Amniotic stem cell (primary cell): ENCODE data around the gene ZNF581.

Source experiments
- DNase-seq: peaks from one replicate; lab custom pipeline; 2025; lab: John Stamatoyannopoulos, UW

Gene ZNF581

DNA sequence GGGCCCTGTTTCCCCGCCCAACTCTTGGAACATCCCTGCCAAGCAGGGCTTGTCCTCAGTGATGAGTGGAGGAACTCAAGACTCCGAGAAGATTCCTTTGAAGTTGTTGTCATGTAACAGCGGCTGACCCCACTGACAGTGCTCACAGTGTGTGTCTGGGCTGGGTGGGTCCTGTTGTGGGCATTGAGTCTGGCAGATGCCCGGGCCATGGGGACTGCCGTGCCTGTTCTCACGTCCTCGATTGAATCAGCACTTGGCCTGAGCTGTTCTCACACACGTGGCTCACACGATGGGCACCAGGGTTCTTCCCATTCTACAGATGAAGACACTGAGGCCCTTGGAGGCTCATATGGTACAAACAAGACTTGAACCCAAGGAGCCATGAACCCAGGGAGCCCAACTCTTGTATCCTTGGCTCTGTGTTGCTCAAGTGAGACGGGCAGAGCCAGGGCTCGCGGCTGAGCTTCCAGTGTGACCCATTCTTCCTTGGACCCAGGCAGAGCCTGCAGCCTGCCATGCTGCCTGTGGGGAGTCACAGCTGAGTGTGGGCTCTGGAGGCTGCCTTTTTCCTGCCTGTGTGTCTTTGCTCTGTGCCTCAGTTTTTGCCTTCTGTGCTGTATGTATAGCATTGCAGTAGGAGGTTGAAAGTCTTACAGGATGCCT, 23.0 kb downstream of the ZNF581 start:
- no peak for DNase-seq

DNA sequence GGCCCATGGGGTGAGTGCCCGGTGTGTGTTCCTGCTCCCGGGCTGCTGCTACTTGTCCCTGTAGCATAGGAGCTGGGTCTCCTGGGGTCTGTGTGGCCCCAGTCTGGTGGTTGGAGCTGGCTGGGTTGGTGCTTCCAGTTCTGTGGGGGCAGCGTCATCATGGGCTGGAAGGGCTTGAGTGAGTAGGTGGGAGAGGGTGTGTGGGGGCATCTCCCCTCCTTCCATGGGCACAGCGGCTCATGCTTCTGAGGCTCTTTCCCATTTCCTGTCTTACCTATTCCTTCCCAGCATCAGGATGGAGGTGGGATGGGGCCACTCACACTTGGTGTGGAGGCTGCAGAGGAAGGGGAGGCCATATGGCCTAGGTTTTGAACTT, 23.5 kb downstream of the ZNF581 start:
- no peak for DNase-seq

DNA sequence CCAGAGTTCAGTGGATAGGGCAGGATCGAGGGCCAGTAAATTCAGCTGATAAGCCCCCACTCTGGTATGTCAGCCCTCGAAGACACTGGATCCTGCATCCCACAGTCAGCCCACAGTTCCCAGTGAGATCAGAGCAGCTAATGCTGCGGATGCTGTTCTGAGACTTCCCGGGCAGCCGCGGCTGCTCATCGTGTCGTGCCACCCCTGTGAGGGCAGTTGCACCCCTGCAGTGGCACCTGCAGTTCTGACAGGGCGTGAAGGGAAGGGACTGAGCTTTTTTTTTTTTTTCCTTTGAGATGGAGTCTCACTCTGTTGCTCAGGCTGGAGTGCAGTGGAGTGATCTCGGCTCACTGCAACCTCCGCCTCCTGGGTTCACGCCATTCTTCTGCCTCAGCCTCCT, 24.1 kb downstream of the ZNF581 start:
- DNase-seq = no peak

DNA sequence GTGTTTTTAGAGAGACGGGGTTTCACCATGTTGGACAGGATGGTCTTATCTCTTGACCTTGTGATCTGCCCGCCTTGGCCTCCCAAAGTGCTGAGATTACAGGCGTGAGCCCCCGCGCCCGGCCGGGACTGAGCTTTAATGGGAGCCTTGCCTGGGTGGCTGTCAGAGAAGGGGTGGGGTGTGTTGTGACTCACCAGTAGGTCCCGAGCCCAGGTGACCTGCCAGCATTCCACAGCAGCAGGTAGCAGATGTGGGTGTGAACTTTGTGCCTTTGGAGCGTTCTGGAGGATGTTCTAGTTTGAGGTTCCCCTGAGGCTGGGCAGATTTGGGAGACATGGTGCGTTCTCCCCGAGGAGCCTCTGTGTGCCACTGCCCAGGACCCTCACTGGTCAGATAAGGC, 24.5 kb downstream of the ZNF581 start:
- DNase-seq = no peak

DNA sequence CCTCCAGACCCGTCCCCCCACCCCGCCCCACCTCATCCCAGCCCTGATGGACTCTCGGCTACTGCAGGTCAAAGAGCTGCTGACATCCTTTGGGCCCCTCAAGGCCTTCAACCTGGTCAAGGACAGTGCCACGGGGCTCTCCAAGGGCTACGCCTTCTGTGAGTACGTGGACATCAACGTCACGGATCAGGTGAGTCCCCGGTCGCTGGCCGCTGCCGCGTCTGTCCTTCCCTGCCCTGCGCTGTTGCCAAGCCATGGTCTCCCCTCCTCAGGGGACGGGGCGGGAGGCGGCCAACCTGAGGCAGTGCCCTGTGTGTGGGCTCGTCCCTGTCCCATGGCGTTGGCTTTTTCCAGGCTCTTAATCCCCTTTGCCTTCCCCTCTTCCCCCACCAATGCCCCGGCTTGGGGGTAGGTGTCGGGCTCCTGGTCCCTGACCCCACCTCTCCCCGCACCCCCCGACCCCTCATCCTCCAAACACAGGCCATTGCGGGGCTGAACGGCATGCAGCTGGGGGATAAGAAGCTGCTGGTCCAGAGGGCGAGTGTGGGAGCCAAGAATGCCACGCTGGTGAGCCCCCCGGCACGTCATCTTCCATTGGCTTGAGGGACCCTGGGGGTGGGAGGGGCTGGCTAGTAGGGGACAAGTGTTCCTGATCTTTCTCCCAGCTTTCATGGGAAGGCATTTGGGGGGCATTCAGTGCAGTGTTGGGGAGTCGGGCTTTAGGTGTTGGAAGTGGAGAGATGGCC, 25.3 kb downstream of the ZNF581 start:
- DNase-seq = no peak

DNA sequence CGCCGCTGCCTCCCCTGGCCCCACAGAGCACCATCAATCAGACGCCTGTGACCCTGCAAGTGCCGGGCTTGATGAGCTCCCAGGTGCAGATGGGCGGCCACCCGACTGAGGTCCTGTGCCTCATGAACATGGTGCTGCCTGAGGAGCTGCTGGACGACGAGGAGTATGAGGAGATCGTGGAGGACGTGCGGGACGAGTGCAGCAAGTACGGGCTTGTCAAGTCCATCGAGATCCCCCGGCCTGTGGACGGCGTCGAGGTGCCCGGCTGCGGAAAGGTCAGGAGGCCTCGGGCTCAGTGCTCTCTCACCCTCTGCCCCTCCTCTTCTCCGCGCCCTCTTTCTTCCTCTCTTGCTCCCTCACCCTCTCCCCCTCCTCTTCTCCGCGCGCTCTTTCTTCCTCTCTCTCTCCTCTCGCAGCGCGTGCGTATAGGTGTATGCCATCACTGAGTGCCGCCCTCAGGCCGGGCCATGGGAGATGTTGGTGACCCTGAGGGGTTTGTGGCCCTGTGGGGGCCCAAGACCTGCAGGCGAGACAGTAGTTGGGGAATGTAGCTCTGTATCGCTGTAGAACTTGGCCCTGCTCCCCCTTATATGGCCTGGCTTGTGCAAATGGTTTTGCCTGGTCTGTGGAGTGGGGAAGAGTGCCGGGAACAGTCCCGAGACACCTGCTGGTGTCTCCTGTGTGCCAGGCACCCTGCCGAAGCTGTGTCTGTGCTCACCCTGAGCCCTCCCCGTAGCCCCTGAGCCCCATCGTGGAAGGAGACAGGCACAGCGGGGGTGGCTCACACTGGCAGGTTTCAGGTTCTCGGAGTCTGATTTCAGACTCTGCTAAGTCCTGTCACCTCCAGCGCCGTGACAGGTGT, 26.2 kb downstream of the ZNF581 start:
- DNase-seq = no peak

DNA sequence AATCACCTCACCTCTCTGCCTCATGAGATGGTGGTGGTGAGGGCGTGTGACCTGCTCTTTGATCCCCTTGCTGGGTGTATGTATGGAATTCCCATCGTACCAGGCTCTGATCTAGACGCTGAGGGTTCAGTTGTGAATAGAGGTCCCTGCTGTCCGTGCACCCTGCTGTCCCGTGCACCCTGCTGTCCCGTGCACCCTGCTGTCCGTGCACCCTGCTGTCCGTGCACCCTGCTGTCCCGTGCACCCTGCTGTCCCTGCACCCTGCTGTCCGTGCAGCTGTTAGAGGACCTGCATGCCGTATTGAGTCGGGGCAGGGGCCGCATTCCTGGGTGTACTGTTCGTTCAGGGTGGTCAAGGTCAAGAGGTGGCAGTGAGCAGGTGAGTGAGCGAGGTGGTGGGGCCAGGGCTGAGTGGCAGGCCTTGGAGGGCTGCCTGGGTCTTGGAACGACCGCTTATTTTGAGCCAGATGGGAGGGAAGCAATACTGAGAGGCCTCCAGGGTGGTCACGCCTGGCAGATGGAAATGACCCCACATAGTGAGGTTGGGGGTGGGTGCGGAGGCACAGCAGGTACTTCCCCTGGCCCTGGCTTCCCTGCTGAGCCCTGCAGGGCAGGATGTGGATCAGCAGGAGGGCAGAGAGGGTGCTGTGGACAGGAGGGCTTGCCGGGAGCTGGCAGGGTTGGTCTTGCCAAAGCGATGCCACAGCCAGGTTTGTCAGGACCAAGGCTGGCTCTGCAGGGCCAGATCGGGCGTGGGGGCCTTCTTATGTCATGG, 27.0 kb downstream of the ZNF581 start:
- no peak for DNase-seq

DNA sequence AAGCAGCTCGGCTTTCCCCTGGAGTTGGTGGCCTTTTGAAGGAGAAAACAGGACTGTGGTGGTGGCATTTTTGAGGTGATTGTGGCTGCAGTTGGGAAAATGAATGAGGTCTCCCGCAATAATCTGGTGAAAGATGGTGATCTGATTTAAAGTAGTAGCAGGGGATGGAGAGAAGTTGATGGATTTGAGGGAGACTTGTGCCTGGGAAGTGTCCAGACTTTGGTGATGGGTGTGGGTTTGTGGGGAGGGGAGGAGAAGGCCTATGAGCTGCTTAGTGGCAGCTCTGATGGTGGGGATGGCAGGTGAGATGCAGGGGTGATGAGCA, 27.6 kb downstream of the ZNF581 start:
- no peak for DNase-seq

DNA sequence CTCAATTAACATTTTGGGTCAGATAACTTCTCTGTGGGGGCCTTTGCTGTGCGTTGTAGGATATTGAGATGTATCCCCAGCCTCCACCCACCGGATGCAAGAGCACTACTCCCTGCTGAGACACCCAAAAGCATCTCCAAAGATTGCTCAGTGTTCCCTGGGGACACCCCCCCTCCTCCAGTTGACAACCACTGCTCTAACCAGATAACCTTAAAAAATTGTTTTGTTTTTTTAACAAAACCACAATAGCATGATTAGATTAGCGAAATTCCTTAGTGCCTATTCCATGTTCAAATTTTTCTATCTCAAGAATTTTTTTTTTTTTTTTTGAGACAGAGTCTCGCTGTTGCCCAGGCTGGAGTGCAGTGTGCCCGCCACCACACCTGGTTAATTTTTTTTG, 29.0 kb downstream of the ZNF581 start:
- no peak for DNase-seq

DNA sequence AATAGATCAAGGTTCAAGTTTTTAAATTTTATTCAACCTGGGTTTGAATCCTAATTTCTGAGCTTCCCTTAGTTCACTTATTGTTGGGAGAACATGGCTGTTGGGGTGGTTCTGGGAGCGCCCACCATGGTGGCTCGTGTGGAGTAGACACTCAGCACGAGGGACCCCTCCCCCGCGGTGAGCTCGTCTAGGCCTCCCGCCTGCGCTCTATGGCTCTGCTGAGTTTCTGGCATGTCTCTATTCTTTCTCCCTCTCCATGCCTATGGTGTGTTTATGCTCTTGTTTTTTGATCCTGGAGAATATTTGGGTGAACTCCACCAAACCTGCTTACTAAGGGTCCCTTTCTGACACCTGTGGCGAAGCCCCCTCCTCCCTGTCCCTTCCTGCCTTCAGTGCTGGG, 30.0 kb downstream of the ZNF581 start:
- DNase-seq = no peak

DNA sequence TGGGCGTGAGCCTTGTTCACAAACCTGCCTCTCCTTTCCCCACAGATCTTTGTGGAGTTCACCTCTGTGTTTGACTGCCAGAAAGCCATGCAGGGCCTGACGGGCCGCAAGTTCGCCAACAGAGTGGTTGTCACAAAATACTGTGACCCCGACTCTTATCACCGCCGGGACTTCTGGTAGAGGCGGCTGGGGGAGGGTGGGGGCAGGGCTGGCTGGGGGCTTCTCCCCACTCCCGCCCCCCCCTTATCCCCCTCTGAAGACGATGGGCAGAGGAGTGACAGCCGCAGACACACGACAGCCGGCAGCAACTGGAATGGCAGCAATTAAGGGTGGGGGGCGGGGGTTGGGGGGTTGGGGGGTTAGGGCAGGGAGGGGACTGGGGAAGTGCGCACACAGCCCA, 30.4 kb downstream of the ZNF581 start:
- DNase-seq = no peak

DNA sequence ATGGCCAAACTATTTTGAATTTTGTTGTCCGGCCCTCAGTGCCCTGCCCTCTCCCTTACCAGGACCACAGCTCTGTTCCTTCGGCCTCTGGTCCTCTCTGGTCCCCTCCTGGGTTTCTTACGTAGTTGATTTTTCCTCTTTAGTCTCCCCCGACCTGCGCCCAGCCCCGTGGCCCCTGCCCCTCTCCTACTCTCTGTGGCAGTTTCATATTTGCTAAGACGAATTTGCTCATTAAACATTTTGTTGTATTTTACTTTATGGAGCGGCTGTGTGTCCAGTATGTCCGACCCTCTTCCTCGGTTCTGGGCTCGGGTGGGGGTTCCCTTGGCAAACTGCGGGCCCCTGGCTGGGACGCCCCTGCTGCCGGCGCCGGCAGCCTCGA, 31.0 kb downstream of the ZNF581 start:
- DNase-seq = no peak

DNA sequence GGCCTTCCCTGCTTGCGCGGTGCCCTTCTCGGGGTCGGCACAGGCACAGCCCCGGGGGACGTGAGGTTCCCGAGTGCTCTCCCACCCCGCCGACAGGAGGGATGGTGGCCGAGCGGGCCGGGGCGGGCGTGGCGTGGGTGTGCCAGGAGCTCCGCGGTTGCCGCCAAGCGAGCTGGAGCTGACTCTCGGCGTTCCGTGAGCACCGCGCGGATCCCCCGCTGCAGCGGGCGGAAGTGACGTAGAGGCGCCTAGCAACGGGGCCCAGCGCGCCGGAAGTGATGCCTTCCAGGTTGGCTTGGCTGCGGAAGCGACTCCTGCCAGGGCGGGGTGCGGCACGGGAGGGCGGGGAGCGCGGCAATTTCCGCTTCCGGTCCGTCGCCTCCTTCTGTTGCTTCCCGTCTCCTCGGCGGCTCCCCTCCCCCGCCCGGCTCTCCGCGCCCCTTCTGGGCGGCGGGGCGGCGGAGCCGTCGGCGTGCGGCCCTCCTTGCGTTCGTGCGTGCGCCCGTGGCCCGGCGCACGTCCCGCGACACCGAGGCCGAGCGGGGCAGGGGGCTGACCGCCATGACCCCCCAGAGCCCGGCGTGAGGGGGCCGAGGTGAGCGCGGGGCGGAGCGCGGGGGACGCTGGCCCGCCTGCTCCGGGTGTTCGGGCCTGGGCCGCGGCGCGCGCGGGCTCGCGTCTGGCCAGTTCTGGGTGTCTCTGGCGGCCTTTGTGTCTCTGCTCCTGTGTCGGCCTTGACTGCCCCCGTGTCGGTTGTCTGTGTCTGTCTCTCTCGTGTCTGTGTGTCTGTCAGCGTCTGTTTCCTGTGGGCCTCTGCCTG, 31.6 kb downstream of the ZNF581 start, which contains the start of gene EPN1:
TSS of gene EPN1 (plus strand) at position 386 of the 820 bp plus-strand sequence. CDS start 3,402 bp downstream, outside the sequence.
- DNase-seq = peak; percentile 93

DNA sequence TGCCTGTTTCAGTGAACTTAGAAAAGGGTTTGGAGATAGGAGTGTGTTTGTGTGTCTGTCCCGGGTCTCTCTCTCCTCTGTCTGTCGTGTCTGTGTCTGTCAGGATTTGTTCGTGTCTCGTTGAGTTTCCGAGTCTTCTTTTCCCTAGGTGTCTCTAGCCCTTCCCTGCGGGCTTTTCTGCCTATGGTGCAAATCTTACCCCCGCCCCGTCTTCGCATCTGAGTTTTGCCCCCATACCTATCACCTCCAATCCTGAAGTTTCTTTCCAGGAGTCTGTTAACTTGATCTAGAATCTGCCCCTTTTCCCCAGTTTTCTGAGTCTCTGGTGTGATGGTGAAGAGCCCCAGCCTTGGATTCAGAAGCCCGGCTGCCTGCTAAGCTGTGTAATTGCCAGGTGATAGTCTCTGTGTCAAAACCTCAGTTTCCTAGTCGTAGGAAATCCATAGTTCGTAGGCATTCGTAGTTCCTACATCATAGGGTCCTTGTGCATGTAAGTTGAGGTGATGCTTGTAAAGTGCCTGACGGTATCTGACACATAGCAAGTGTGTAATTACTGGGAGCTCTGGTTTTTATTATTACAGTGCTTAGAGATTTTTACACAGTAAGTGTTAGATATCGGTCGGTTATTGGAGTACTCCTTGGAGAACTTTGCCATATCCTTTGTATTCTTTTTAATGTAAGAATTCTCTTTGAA, 32.4 kb downstream of the ZNF581 start:
- DNase-seq = no peak

DNA sequence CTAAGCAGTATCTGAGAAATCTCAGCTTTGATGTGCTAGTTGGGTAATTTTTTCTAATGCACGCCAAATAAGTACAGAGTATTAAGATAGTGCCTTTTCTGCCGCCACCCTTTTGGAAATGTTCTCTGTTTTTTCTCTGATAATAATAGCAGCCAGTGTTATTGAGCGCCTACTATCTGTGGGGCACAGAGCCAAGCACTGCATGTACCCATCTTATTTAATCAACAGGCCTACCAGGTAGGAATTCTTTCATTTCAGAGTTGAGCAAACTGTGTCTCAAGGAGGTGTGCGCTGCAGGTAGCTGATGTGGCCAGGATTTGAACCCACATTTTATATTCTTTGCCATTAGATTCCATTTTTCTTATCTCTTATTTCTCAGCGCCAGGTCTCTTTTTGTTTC, 32.9 kb downstream of the ZNF581 start:
- DNase-seq = no peak

DNA sequence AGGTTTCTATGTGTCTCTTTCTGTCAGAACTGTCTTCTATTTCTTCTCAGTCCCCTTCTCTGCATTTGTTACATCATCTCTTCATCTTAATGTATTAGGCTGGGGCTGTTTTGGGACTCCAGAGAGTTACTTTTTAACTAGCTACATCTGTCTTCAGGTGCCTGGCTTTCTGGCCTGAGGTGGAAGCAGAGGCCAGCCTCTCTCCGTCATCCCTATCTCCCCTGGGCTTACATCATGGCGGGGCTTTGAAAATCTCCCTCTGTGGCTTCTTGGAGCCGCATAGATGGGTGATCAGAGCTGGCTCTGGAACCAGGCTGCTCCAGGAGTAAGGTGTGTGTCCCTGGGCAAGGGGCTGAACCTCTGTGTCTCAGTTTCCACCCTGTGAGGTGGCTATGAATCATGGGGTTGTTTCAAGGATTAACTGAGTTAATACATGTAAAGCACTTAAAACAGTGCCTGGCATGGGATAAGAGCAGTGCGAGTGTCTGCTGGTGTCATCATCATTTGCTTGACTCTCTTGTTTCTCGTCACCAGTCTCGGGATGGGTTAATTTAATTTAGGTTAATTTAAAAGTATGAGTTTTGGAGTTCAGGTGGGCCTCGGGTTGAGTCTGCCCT, 33.5 kb downstream of the ZNF581 start:
- DNase-seq = no peak

DNA sequence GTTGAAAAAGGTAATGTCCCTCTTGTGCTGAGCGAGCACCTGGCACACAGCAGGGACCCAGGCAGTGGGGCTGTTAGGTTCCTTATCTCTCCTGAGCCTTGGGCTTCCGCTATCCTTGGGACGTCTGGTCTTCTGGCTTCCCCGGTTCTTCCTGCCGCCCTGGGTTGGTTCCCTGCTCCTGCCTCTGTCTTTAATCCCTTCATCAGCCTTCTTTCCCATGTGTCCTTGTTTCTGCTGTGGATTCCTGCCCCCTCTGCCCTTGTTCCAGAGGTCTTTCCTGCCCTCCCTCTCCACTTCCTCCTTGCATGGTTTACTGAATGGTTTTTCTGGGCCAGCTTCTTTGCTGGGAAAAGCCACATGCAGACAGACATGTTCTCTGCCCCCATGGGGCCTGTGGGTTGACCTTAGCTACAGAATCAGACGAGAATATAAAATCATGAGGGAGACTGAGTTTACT, 34.2 kb downstream of the ZNF581 start:
- no peak for DNase-seq

DNA sequence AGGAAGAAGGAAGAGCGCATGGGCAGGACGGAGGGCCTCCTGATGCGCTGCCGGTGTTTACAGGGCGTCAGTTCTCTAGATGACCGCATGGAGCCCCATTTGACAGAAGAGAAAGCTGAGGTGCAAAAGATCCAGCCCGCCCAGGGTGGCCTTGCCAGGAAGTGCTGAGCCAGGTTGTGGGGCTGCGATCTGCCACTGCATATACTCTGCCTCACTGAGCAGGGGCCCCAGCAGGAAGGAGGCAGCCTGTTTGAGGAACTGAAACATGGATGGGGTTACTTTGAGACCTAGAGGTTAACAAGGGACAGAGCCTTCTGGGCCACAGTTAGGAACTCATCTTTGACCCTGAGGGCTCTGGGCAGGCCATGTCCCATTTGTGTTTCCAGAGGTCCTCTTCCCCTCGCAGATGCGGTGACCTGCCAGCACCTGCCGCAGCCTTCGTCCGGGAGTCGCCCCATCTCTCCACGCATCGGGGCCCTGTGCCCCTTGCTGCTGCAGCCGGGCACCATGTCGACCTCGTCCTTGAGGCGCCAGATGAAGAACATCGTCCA, 34.7 kb downstream of the ZNF581 start:
- no peak for DNase-seq

DNA sequence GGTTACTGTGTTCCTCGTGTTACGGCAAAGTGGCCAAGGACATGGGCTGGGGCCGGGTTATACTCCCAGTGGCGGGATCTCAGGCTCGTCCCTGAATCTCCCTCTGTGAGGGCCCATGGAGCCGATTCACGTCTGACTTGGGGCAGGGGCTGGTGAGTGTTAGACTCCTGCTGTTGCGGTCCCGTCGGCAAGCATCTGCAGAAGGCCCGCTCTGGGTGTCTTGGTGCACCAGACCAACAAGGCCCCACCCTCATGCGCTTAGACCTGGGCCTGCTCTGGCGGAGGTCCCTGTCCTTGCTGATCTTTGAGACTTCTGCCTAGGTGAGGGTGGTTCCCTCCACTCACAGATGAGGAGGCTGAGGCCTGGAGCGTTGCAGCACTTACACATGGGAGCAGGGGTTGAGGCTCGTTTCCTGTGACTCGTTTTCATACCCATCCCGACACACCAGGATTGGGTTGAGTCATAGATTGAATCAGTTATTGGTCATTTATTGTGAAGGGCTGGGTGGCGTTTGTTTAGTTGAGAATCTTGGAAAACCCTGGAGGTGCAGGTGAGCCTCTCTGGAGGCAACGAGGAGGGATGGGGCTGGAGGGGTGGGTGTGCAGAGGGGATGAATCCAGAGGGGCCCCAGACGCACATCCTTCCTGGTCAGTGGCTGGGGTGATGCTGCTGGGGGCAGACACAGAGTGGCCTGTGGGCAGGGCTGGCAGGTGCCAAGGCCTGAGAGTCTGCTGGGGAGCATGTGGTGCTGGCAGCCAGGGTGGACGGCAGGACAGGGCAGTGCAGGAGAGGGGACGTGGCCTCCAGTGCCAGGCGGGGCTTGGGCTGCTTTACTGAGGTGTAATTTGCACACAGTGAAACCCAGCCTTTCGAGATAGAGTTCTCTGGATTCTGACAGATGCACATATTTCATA, 36.2 kb downstream of the ZNF581 start:
- DNase-seq = no peak
